SK-N-SH treated with all-trans-retinoic acid at 6 μM for 48 hours (cell line): ENCODE data around the gene ITLN2.

Experiments
- ATAC-seq: fragments of 200-7000 bp; cut with Tn5 transposase; 3 replicates; pipeline ENCODE4 v1.9.1; 2020; ENCODE audit warnings: mild to moderate bottlenecking, moderate library complexity
- ARNTL ChIP-seq: fragments of 450-650 bp; formaldehyde crosslinking; IDR thresholded peaks from 2 replicates; pipeline ENCODE4 v1.5.0; 2020; ENCODE audit warnings: low read depth, mild to moderate bottlenecking, moderate library complexity, borderline replicate concordance
- BACH2 ChIP-seq: fragments of 250-450 bp; sonication (Bioruptor Pico); IDR thresholded peaks from 2 replicates; pipeline ENCODE4 v1.9.0; 2021; ENCODE audit warnings: mild to moderate bottlenecking, borderline replicate concordance
- CREB5 ChIP-seq: fragments of 250-450 bp; sonication (Bioruptor Pico); IDR thresholded peaks from 2 replicates; pipeline ENCODE4 v1.5.1; 2020; ENCODE audit warnings: low read depth, mild to moderate bottlenecking, moderate library complexity
- CSDC2 ChIP-seq: fragments of 250-450 bp; sonication (Bioruptor Pico); IDR thresholded peaks from 2 replicates; pipeline ENCODE4 v1.5.0; 2020; ENCODE audit warnings: mild to moderate bottlenecking, moderate library complexity
- CSRNP3 ChIP-seq: fragments of 250-450 bp; sonication (Bioruptor Pico); IDR thresholded peaks from 2 replicates; pipeline ENCODE4 v1.5.1; 2021; ENCODE audit warnings: mild to moderate bottlenecking, moderate library complexity
- ESRRG ChIP-seq: fragments of 250-450 bp; sonication (Bioruptor Pico); IDR thresholded peaks from 2 replicates; pipeline ENCODE4 v1.6.1; 2021; ENCODE audit warnings: mild to moderate bottlenecking
- GLIS3 ChIP-seq: fragments of 250-450 bp; sonication (Bioruptor Pico); IDR thresholded peaks from 2 replicates; pipeline ENCODE4 v1.5.0; 2020; ENCODE audit warnings: mild to moderate bottlenecking, moderate library complexity
- ISL1 ChIP-seq: fragments of 250-450 bp; sonication (Bioruptor Pico); IDR thresholded peaks from 2 replicates; pipeline ENCODE4 v2.1.2; 2022; ENCODE audit warnings: mild to moderate bottlenecking, moderate library complexity
- OSR1 ChIP-seq: fragments of 250-450 bp; sonication (Bioruptor Pico); IDR thresholded peaks from 2 replicates; pipeline ENCODE4 v1.8.0; 2022; ENCODE audit warnings: moderate library complexity, mild to moderate bottlenecking, inconsistent platforms
- PATZ1 ChIP-seq: fragments of 250-450 bp; sonication (Bioruptor Pico); IDR thresholded peaks from 2 replicates; pipeline ENCODE4 v1.8.0; 2020; ENCODE audit warnings: mild to moderate bottlenecking, moderate library complexity, borderline replicate concordance
- POU6F1 ChIP-seq: fragments of 250-450 bp; sonication (Bioruptor Pico); IDR thresholded peaks from 2 replicates; pipeline ENCODE4 v1.8.0; 2021; ENCODE audit warnings: low read depth, mild to moderate bottlenecking, moderate library complexity, borderline replicate concordance
- PPARA ChIP-seq: fragments of 250-450 bp; sonication (Bioruptor Pico); IDR thresholded peaks from 2 replicates; pipeline ENCODE4 v1.5.0; 2020; ENCODE audit warnings: mild to moderate bottlenecking, borderline replicate concordance
- RARB ChIP-seq: fragments of 250-450 bp; sonication (Bioruptor Pico); IDR thresholded peaks from 2 replicates; pipeline ENCODE4 v1.8.0; 2021; ENCODE audit warnings: mild to moderate bottlenecking, moderate library complexity
- SNAI2 ChIP-seq: fragments of 250-450 bp; sonication (Bioruptor Pico); IDR thresholded peaks from 2 replicates; pipeline ENCODE4 v1.5.0; 2020; ENCODE audit warnings: mild to moderate bottlenecking, moderate library complexity
- TCF4 ChIP-seq: fragments of 250-450 bp; sonication (Bioruptor Pico); IDR thresholded peaks from 2 replicates; pipeline ENCODE4 v1.8.0; 2021; ENCODE audit warnings: mild to moderate bottlenecking, moderate library complexity, borderline replicate concordance
- TOX ChIP-seq: fragments of 250-450 bp; sonication (Bioruptor Pico); IDR thresholded peaks from 2 replicates; pipeline ENCODE4 v1.8.0; 2021; ENCODE audit warnings: mild to moderate bottlenecking, moderate library complexity, borderline replicate concordance
- TSHZ2 ChIP-seq: fragments of 250-450 bp; sonication (Bioruptor Pico); IDR thresholded peaks from 2 replicates; pipeline ENCODE4 v1.5.0; 2020; ENCODE audit warnings: mild to moderate bottlenecking, moderate library complexity
- ZC3H10 ChIP-seq: fragments of 250-450 bp; sonication (Bioruptor Pico); IDR thresholded peaks from 2 replicates; pipeline ENCODE4 v1.5.1; 2021; ENCODE audit warnings: mild to moderate bottlenecking, moderate library complexity
- ZFP3 ChIP-seq: fragments of 250-450 bp; sonication (Bioruptor Pico); IDR thresholded peaks from 2 replicates; pipeline ENCODE4 v1.5.0; 2020; ENCODE audit warnings: mild to moderate bottlenecking, moderate library complexity
- ZFP30 ChIP-seq: fragments of 450-650 bp; formaldehyde crosslinking; IDR thresholded peaks from 2 replicates; pipeline ENCODE4 v1.5.0; 2022; ENCODE audit warnings: mild to moderate bottlenecking, moderate library complexity
- ZNF565 ChIP-seq: fragments of 450-650 bp; formaldehyde crosslinking; conservative IDR thresholded peaks from 2 replicates; pipeline ENCODE4 v1.5.0; 2020; ENCODE audit warnings: low read depth, mild to moderate bottlenecking, moderate library complexity
- ZNF70 ChIP-seq: fragments of 450-650 bp; formaldehyde crosslinking; IDR thresholded peaks from 2 replicates; pipeline ENCODE4 v1.5.0; 2020; ENCODE audit warnings: mild to moderate bottlenecking, moderate library complexity
- ZNF8 ChIP-seq: fragments of 450-650 bp; formaldehyde crosslinking; IDR thresholded peaks from 2 replicates; pipeline ENCODE4 v1.5.0; 2020; ENCODE audit warnings: mild to moderate bottlenecking, moderate library complexity

Gene ITLN2

GRCh38 chr1:160999376-160999775, 44.8 kb upstream of the ITLN2 start:
- ATAC-seq = no peak
- no peak for TF ChIP-seq SNAI2
- no peak for TF ChIP-seq CREB5 (CRISPR knock-in tag)
- TF ChIP-seq OSR1 = no peak
- no peak for TF ChIP-seq PATZ1
- TF ChIP-seq ZNF8 (CRISPR knock-in tag) = no peak
- no peak for TF ChIP-seq ZFP30
- TF ChIP-seq TOX (CRISPR knock-in tag) = no peak
- no peak for TF ChIP-seq CSDC2 (CRISPR knock-in tag)
- no peak for TF ChIP-seq TCF4
- no peak for TF ChIP-seq ZNF565 (CRISPR knock-in tag)
- no peak for TF ChIP-seq ZC3H10 (CRISPR knock-in tag)
- no peak for TF ChIP-seq CSRNP3 (CRISPR knock-in tag)
- TF ChIP-seq ESRRG (CRISPR knock-in tag) = no peak
- TF ChIP-seq TSHZ2 (CRISPR knock-in tag) = no peak
- TF ChIP-seq RARB (CRISPR knock-in tag) = no peak
- TF ChIP-seq BACH2 (CRISPR knock-in tag) = no peak
- no peak for TF ChIP-seq GLIS3
- no peak for TF ChIP-seq ZFP3 (CRISPR knock-in tag)
- TF ChIP-seq ARNTL (CRISPR knock-in tag) = no peak

GRCh38 chr1:160997323-160998038, 42.9 kb upstream of the ITLN2 start:
- TF ChIP-seq CREB5 (CRISPR knock-in tag) (no peak), PPARA (CRISPR knock-in tag) (no peak)
- peak; percentile 75 for ATAC-seq

- ATAC-seq = peak; percentile 15; the same call in 2 of the 3 replicates
- no peak for TF ChIP-seq ARNTL (CRISPR knock-in tag)
- TF ChIP-seq TCF4 = no peak
- no peak for TF ChIP-seq GLIS3
- no peak for TF ChIP-seq ISL1 (CRISPR knock-in tag)
- TF ChIP-seq OSR1 = no peak
- no peak for TF ChIP-seq ESRRG (CRISPR knock-in tag)
- TF ChIP-seq SNAI2 = no peak
- TF ChIP-seq CSDC2 (CRISPR knock-in tag) = no peak
- no peak for TF ChIP-seq PATZ1
- no peak for TF ChIP-seq ZNF8 (CRISPR knock-in tag)
- TF ChIP-seq ZNF565 (CRISPR knock-in tag) = no peak
- TF ChIP-seq ZNF70 (CRISPR knock-in tag) = no peak
- peak; percentile 57; the same call in 1 of the 2 replicates for TF ChIP-seq POU6F1 (CRISPR knock-in tag)
- TF ChIP-seq ZC3H10 (CRISPR knock-in tag) = peak; percentile 77; the same call in 1 of the 2 replicates
- TF ChIP-seq TOX (CRISPR knock-in tag) = no peak
Measured at GRCh38 chr1:160996178-160996577, 41.6 kb upstream of the ITLN2 start.
